Left lung (tissue), 10 donors: ENCODE data around the gene EMILIN1. TPM values are rescaled to one million over a fixed set of nuclear protein-coding genes. Genes with fewer than 3 reads are reported as not detected.

Experiments used
- ATAC-seq: fragments of 200-7000 bp; cut with Tn5 transposase; one replicate; pipeline ENCODE4 v1.9.1; 2020; ENCODE audit warnings: moderate library complexity
- DNase-seq, 4 donors: peaks; one replicate each; pipeline ENCODE4 v3.0.0-alpha.2; 2013 to 2020
- H3K27ac ChIP-seq, 2 donors: fragments of 200-600 bp; sonication (generic) in 1 of 2; one replicate each; pipeline versions ENCODE4 v1.5.0 to v1.8.0; 2020 to 2021
- H3K27me3 ChIP-seq, 2 donors: fragments of 200-600 bp; sonication (generic) in 1 of 2; one replicate each; pipeline versions ENCODE4 v1.5.0 to v1.8.0; 2020 to 2021
- H3K36me3 ChIP-seq, 2 donors: fragments of 200-600 bp; sonication (generic) in 1 of 2; one replicate each; pipeline versions ENCODE4 v1.5.0 to v1.8.0; 2020 to 2021
- H3K4me1 ChIP-seq, 2 donors: fragments of 200-600 bp; one replicate each; pipeline ENCODE4 v1.8.0; 2021
- H3K4me3 ChIP-seq, 2 donors: fragments of 200-600 bp; sonication (generic) in 1 of 2; one replicate each; pipeline versions ENCODE4 v1.5.0 to v1.8.0; 2020 to 2021; ENCODE audit warnings: mild to moderate bottlenecking in 1 of 2
- H3K9me3 ChIP-seq, 2 donors: fragments of 200-600 bp; sonication (generic) in 1 of 2; one replicate each; pipeline versions ENCODE4 v1.5.0 to v1.8.0; 2020 to 2021
- CTCF ChIP-seq, 2 donors: fragments of 200-600 bp; sonication (generic) in 1 of 2; IDR thresholded peaks; one replicate each; pipeline versions ENCODE4 v1.5.0 to v1.8.0; 2021; ENCODE audit warnings: antibody characterized with exemption in 2 of 2
- intact Hi-C, 2 donors: fragments of 100-400 bp; cut with DNase I; formaldehyde crosslinking; loops; one replicate each; pipeline versions ENCODE4 v1.11.2 to v1.14.2; 2022
- polyA plus RNA-seq, 6 donors: library from polyadenylated mRNA; unstranded; fragments of 120-200 nt; gene quantifications; one replicate each; pipeline ENCODE4 v1.2.1, GENCODE V29; 2013; ENCODE audit not compliant: insufficient read length in 6 of 6
- total RNA-seq, 2 donors: library from RNA; stranded (reverse); fragmentation: NEBNext Ultra II Directional; extraction: Animal tissue kit (Norgen Biotek cat#: 25700); gene quantifications; one replicate each; pipeline ENCODE4 v1.2.1, GENCODE V29; 2021
- donor health status: DM: no; HTN: yes; CAD: no.
- donor health status: DM: no; HTN: no; CAD: no.

EMILIN1 gene
- total and polyA plus RNA-seq, 8 donors: 137 to 268 (median 176) TPM

GRCh38 chr2:27050281-27050995, 28.0 kb upstream of the EMILIN1 start:
- Histone ChIP-seq H3K36me3 (peaks cover 0 to 11% of the 10 kb centered on the region in 2 donors), H3K9me3 (no peaks in the 10 kb centered on the region), H3K27ac (peak overlapping the region; percentile 83 to 92), H3K27me3 (no peaks in the 10 kb centered on the region), H3K4me3 (peak overlapping the region; percentile 77 to 91), H3K4me1 (peaks cover 6 to 18% of the 10 kb centered on the region in 2 donors)
- TF ChIP-seq CTCF (IDR thresholded peaks at IDR 0.05): peak in 1 of 2 donors; percentile 31
- intact Hi-C loops: no loop called here
- DNase-seq (peak; percentile 89 to 96 (median 94)), ATAC-seq (peak; percentile 79)

- TF ChIP-seq CTCF (IDR thresholded peaks at IDR 0.05): no peak
- peak within 1 kb of the TSS; percentile 77 to 91 for H3K4me3 ChIP-seq
- H3K27ac ChIP-seq: peak within 1 kb of the TSS; percentile 83 to 92
- H3K9me3 ChIP-seq: no peaks in the 10 kb centered on the region
- peaks cover 0 to 19% of the 10 kb centered on the region in 2 donors for H3K36me3 ChIP-seq
- peak; percentile 87 for ATAC-seq
- peak; percentile 93 to 96 (median 94) for DNase-seq
- H3K4me1 ChIP-seq: peaks cover 6 to 18% of the 10 kb centered on the region in 2 donors
- no peaks in the 10 kb centered on the region for H3K27me3 ChIP-seq
- intact Hi-C loops: no loop called here
These were observed 27.2 kb upstream of the EMILIN1 start, which contains the start of gene AGBL5 for GRCh38 chr2:27050996-27051901. Gene AGBL5 (plus strand): TSS chr2:27051668. CDS start chr2:27052959, 1,291 bp downstream.

- ATAC-seq (no peak), DNase-seq (peak in 2 of 4 donors; percentile 58 to 89)
- Histone ChIP-seq H3K4me3 (peak overlapping the region; percentile 77 to 91), H3K27me3 (no peaks in the 10 kb centered on the region), H3K9me3 (no peaks in the 10 kb centered on the region), H3K36me3 (peaks cover 0 to 27% of the 10 kb centered on the region in 2 donors), H3K4me1 (peaks cover 6 to 18% of the 10 kb centered on the region in 2 donors), H3K27ac (peak overlapping the region; percentile 83 to 92)
- intact Hi-C loops: no loop called here
- TF ChIP-seq CTCF (IDR thresholded peaks at IDR 0.05): no peak
These were observed 26.3 kb upstream of the EMILIN1 start for GRCh38 chr2:27051902-27052645.

GRCh38 chr2:27053321-27053720, 25.1 kb upstream of the EMILIN1 start:
- Histone ChIP-seq H3K27me3 (no peaks in the 10 kb centered on the region), H3K9me3 (no peaks in the 10 kb centered on the region), H3K4me3 (no peak overlapping the region), H3K4me1 (peaks cover 6 to 18% of the 10 kb centered on the region in 2 donors), H3K27ac (no peak overlapping the region), H3K36me3 (peaks cover 0 to 37% of the 10 kb centered on the region in 2 donors)
- ATAC-seq (no peak), DNase-seq (no peak)
- intact Hi-C loops: no loop called here
- no peak for TF ChIP-seq CTCF (IDR thresholded peaks at IDR 0.05)
